Skin of body (tissue), 2 donors: Measurements from ENCODE around the gene ACSF2. TPM values are rescaled to one million over a fixed set of nuclear protein-coding genes. Genes with fewer than 3 reads are reported as not detected.
A peak's percentile ranks its signal among the peaks of the same experiment; 100 is the strongest.

Experiments used
- DNase-seq: peaks from one replicate; lab custom pipeline; 2025; lab: John Stamatoyannopoulos, UW
- total RNA-seq: library from RNA; depleted of rRNA; stranded (reverse); fragments of >200 nt; gene quantifications from one replicate; pipeline ENCODE4 v1.2.3, GENCODE V29; 2014

Gene ACSF2
- total RNA-seq, 1 donor from 2014 or later, result 67.6 TPM

- DNase-seq, result no peak
These were observed 13.0 kb downstream of the ACSF2 start for GRCh38 chr17:50439008-50439407.

- DNase-seq, result no peak
These were observed 14.3 kb downstream of the ACSF2 start for GRCh38 chr17:50440172-50440837.

GRCh38 chr17:50440838-50441829 is 15.1 kb downstream of the ACSF2 start:
- no peak for DNase-seq

- peak; percentile 72 for DNase-seq
These were observed 17.5 kb downstream of the ACSF2 start for GRCh38 chr17:50443505-50443974.

GRCh38 chr17:50444841-50445715 is 19.1 kb downstream of the ACSF2 start:
- no peak for DNase-seq

GRCh38 chr17:50445730-50446325 is 19.8 kb downstream of the ACSF2 start:
- peak; percentile 74 for DNase-seq

- no peak for DNase-seq
These were observed 22.0 kb downstream of the ACSF2 start for GRCh38 chr17:50447870-50448595.

GRCh38 chr17:50448643-50449042 is 22.6 kb downstream of the ACSF2 start:
- no peak for DNase-seq

GRCh38 chr17:50451943-50452629 is 26.1 kb downstream of the ACSF2 start:
- no peak for DNase-seq

GRCh38 chr17:50452630-50453300 is 26.7 kb downstream of the ACSF2 start:
- no peak for DNase-seq

GRCh38 chr17:50453901-50454300 is 27.9 kb downstream of the ACSF2 start:
- DNase-seq, result no peak

GRCh38 chr17:50457621-50458020 is 31.6 kb downstream of the ACSF2 start:
- no peak for DNase-seq

GRCh38 chr17:50458270-50458669 is 32.3 kb downstream of the ACSF2 start:
- no peak for DNase-seq

GRCh38 chr17:50458701-50459676 is 33.0 kb downstream of the ACSF2 start:
- DNase-seq, result no peak

- DNase-seq, result no peak
These were observed 33.7 kb downstream of the ACSF2 start for GRCh38 chr17:50459756-50460155.

GRCh38 chr17:50460831-50461526 is 35.0 kb downstream of the ACSF2 start:
- no peak for DNase-seq

- no peak for DNase-seq
These were observed 35.6 kb downstream of the ACSF2 start for GRCh38 chr17:50461550-50462132.
